Measurements from ENCODE around the gene GPR142. TPM values are rescaled to one million over a fixed set of nuclear protein-coding genes. Genes with fewer than 3 reads are reported as not detected.

Gene GPR142
- polyA plus RNA-seq, 1 donor (not counting 4 experiments of a cell fraction or from before 2014, with no cell fraction given) = not detected

- Histone ChIP-seq H3K4me3 (ENCODE audit: control insufficient read depth in 2 of 3, extremely low read depth in 1 of 3, insufficient read depth in 2 of 3, low read depth in 1 of 3, low read length in 3 of 3) (no peak overlapping the region), H3K4me2 (ENCODE audit: control insufficient read depth, extremely low read depth, insufficient read depth, low read depth, low read length) (no peak overlapping the region), H2AFZ (ENCODE audit: control insufficient read depth, low read length) (no peak overlapping the region), H3K79me2 (ENCODE audit: control insufficient read depth, insufficient read depth, low read length) (no peaks in the 10 kb centered on the region), H4K20me1 (ENCODE audit: control insufficient read depth, extremely low read depth, insufficient read depth, low read length) (no peaks in the 10 kb centered on the region), H3K36me3 (ENCODE audit: control insufficient read depth in 2 of 2, extremely low read depth in 1 of 2, insufficient read depth in 2 of 2, low read length in 2 of 2) (no peaks in the 10 kb centered on the region), H3K9me3 (ENCODE audit: control insufficient read depth, low read depth, low read length) (no peaks in the 10 kb centered on the region), H3K9ac (ENCODE audit: control insufficient read depth, extremely low read depth, insufficient read depth, low read length) (no peak overlapping the region), H3K9me1 (ENCODE audit: control insufficient read depth, extremely low read depth, insufficient read depth, low read length) (no peaks in the 10 kb centered on the region), H3K4me1 (ENCODE audit: control insufficient read depth, extremely low read depth, insufficient read depth, low read length) (peaks cover 17% of the 10 kb centered on the region), H3K27ac (ENCODE audit: control insufficient read depth, insufficient read depth, low read length) (no peak overlapping the region), H3K27me3 (ENCODE audit: control insufficient read depth, extremely low read depth, insufficient read depth, low read length) (no peaks in the 10 kb centered on the region)
- TF ChIP-seq CTCF (optimal IDR thresholded peaks at IDR 0.05 in 1 of 3, IDR thresholded peaks at IDR 0.05 in 1 of 3, conservative IDR thresholded peaks at IDR 0.05 in 1 of 3; ENCODE audit: extremely low read depth in 1 of 3, insufficient read depth in 2 of 3, low read length in 3 of 3) = no peak
- no peak for TF ChIP-seq EZH2 (IDR thresholded peaks at IDR 0.05; ENCODE audit: low read length)
- FAIRE-seq = no peak
- dilution Hi-C loops (cut with MboI; ENCODE audit: extremely low pct_ligation_motif_present, low sequenced_read_pairs) = no loop called here
- no peak for DNase-seq (ENCODE audit: low read depth, low spot score)
Measured at GRCh38 chr17:74413491-74413890, 46.2 kb downstream of the GPR142 start.

- peaks cover 21% of the 10 kb centered on the region for H3K4me1 ChIP-seq (ENCODE audit: control insufficient read depth, extremely low read depth, insufficient read depth, low read length)
- TF ChIP-seq EZH2 (IDR thresholded peaks at IDR 0.05; ENCODE audit: low read length) (no peak), CTCF (optimal IDR thresholded peaks at IDR 0.05 in 1 of 3, IDR thresholded peaks at IDR 0.05 in 1 of 3, conservative IDR thresholded peaks at IDR 0.05 in 1 of 3; ENCODE audit: extremely low read depth in 1 of 3, insufficient read depth in 2 of 3, low read length in 3 of 3) (no peak)
- H3K9me1 ChIP-seq (ENCODE audit: control insufficient read depth, extremely low read depth, insufficient read depth, low read length) = no peaks in the 10 kb centered on the region
- H3K27me3 ChIP-seq (ENCODE audit: control insufficient read depth, extremely low read depth, insufficient read depth, low read length) = no peaks in the 10 kb centered on the region
- no peak overlapping the region for H3K4me3 ChIP-seq (ENCODE audit: control insufficient read depth in 2 of 3, extremely low read depth in 1 of 3, insufficient read depth in 2 of 3, low read depth in 1 of 3, low read length in 3 of 3)
- H3K27ac ChIP-seq (ENCODE audit: control insufficient read depth, insufficient read depth, low read length) = no peak overlapping the region
- no peaks in the 10 kb centered on the region for H4K20me1 ChIP-seq (ENCODE audit: control insufficient read depth, extremely low read depth, insufficient read depth, low read length)
- no peaks in the 10 kb centered on the region for H3K79me2 ChIP-seq (ENCODE audit: control insufficient read depth, insufficient read depth, low read length)
- no peak for FAIRE-seq
- H2AFZ ChIP-seq (ENCODE audit: control insufficient read depth, low read length) = no peak overlapping the region
- dilution Hi-C loops (cut with MboI; ENCODE audit: extremely low pct_ligation_motif_present, low sequenced_read_pairs) = no loop called here
- H3K9me3 ChIP-seq (ENCODE audit: control insufficient read depth, low read depth, low read length) = no peaks in the 10 kb centered on the region
- H3K36me3 ChIP-seq (ENCODE audit: control insufficient read depth in 2 of 2, extremely low read depth in 1 of 2, insufficient read depth in 2 of 2, low read length in 2 of 2) = no peaks in the 10 kb centered on the region
- H3K9ac ChIP-seq (ENCODE audit: control insufficient read depth, extremely low read depth, insufficient read depth, low read length) = no peak overlapping the region
- no peak for DNase-seq (ENCODE audit: low read depth, low spot score)
- no peak overlapping the region for H3K4me2 ChIP-seq (ENCODE audit: control insufficient read depth, extremely low read depth, insufficient read depth, low read depth, low read length)
Measured at GRCh38 chr17:74414510-74414909, 47.2 kb downstream of the GPR142 start.

Measured in keratinocyte (primary cell).